ENCODE data around the gene PCDHGC4.

DNA sequence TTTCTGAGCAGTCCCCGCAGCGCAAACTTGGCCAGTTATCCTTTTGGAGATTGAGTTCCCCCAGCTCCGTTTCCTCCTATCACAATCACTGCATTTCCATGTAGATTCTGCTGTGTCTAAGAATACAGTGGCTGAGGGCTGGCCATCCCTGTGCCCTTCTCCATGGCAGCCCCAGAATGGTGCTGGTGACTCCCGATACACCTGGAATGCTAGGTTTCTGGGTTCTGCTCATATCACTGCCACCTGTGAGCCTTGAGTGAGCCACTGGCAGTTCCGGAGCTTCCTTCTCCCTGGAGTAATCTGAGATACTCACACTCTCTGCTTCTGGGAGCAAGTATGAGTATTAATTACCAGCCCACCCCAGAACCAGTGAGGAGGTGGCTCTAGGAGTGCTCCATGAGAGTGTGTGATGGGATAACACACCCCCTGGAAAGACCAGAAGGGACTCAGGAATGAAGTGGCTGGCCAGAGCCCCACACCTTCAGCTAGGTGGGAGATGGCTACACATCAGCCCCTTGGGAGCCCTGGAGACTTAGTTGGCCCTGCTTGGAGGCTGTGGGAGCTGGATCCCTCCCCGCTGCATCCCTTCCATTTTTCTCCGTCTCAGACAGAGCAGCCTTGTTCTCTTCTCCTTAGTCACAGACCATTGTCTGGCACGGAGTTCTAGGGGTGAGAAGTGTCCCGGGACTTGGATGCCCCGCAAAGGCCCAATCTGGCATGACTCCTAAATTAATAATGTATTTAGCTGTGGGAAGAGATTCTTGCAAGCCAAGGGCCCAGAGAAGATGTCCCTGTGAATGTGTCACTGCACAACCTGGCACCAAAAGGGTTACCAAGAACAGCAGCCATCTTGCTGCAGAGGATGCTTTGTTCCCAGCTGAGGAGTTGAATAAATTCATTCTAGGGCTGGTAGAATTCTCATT lies 8.9 kb downstream of the PCDHGC4 start:
- TF ChIP-seq, protein P1, sequence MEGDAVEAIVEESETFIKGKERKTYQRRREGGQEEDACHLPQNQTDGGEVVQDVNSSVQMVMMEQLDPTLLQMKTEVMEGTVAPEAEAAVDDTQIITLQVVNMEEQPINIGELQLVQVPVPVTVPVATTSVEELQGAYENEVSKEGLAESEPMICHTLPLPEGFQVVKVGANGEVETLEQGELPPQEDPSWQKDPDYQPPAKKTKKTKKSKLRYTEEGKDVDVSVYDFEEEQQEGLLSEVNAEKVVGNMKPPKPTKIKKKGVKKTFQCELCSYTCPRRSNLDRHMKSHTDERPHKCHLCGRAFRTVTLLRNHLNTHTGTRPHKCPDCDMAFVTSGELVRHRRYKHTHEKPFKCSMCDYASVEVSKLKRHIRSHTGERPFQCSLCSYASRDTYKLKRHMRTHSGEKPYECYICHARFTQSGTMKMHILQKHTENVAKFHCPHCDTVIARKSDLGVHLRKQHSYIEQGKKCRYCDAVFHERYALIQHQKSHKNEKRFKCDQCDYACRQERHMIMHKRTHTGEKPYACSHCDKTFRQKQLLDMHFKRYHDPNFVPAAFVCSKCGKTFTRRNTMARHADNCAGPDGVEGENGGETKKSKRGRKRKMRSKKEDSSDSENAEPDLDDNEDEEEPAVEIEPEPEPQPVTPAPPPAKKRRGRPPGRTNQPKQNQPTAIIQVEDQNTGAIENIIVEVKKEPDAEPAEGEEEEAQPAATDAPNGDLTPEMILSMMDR (conservative IDR thresholded peaks at IDR 0.05; ENCODE audit: low read depth, low read length), result no peak
- TF ChIP-seq EZH2 (IDR thresholded peaks at IDR 0.05; ENCODE audit: borderline replicate concordance, low read depth, low read length, poor library complexity, severe bottlenecking), result no peak

Data from A673 (cell line).